ENCODE data around the gene TPCN2. TPM values are rescaled to one million over a fixed set of nuclear protein-coding genes. Genes with fewer than 3 reads are reported as not detected.

Gene TPCN2
- total RNA-seq, 2 experiments from 2014 or later: 18.0 to 22.1 TPM

GRCh38 chr11:69084371-69084770 is 35.6 kb downstream of the TPCN2 start:
- POLR2A ChIA-PET: no interaction called here
- Mint-ChIP-seq H3K27ac (peak overlapping the region; percentile 25), H3K36me3 (ENCODE audit: low read depth) (peaks cover 10% of the 10 kb centered on the region), H3K4me1 (peaks cover 19% of the 10 kb centered on the region), H3K27me3 (no peaks in the 10 kb centered on the region), H3K4me3 (no peak overlapping the region), H3K9me3 (no peaks in the 10 kb centered on the region)
- CTCF ChIA-PET: interaction anchor here (0.7 kb wide), 1 partner anchor 479 kb away, joined by 3 read pairs; no protein-coding TSS in a partner anchor
- DNase-seq: no peak

- Mint-ChIP-seq H3K27me3 (no peaks in the 10 kb centered on the region), H3K4me3 (no peak overlapping the region), H3K4me1 (peaks cover 10% of the 10 kb centered on the region), H3K27ac (no peak overlapping the region), H3K36me3 (ENCODE audit: low read depth) (peaks cover 7% of the 10 kb centered on the region), H3K9me3 (no peaks in the 10 kb centered on the region)
- POLR2A ChIA-PET: no interaction called here
- CTCF ChIA-PET: no interaction called here
- no peak for DNase-seq
Measured at GRCh38 chr11:69085490-69086095, 36.9 kb downstream of the TPCN2 start.

DNA sequence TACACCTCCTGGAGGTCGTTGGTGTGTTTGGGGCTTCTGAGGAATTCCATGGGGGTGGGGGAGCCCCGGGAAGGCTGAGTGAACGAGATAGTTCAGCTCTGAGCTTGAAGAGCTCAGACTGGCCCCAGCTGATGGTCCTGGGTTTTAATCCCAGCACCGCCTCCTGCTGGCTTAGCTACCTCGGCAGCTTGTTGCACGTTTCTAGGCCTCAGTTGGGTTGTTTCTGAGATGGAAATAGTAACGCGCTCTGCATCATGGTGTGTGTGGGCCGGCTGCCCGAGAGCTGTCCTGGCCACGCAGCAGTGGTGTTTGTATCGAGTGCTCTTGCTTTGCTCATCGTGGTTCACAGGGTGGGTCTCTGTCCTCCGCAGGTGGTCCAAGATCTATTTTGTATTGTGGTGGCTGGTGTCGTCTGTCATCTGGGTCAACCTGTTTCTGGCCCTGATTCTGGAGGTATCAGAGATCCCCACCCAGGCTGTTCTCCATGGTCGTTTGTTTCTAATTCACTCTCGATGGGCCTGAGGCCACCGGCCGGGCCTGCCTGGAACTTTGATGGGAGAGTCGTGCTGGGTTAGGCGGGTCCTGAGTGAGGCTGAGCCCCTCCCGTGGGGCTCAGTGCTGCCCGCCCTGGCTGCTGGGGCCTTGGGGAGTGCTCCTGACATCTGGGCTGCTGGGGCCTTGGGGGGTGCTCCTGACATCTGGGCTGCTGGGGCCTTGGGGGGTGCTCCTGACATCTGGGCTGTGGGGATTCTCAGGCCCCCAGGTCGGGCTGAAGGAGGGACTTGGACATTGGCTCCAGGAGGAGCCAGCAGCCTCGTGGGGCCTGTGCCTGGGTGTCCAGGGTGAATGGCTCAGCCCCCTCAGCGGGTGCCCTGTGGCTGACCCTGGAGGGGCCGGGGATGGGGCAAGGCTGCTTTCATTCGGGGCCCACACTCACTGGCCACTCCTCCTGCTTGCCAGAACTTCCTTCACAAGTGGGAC is 37.7 kb downstream of the TPCN2 start:
- ChIA-PET CTCF (no interaction called here), POLR2A (no interaction called here)
- H3K9me3 Mint-ChIP-seq: no peaks in the 10 kb centered on the region
- DNase-seq: no peak
- H3K4me1 Mint-ChIP-seq: peaks cover 7% of the 10 kb centered on the region
- H3K36me3 Mint-ChIP-seq (ENCODE audit: low read depth): peaks cover 5% of the 10 kb centered on the region
- H3K4me3 Mint-ChIP-seq: no peak overlapping the region
- H3K27ac Mint-ChIP-seq: peak overlapping the region; percentile 31
- no peaks in the 10 kb centered on the region for H3K27me3 Mint-ChIP-seq

- no peak for DNase-seq
- ChIA-PET CTCF (interaction anchor here (1.2 kb wide), 1 partner anchor 12 kb away, joined by 5 read pairs; no protein-coding TSS in a partner anchor), POLR2A (no interaction called here)
- peaks cover 5% of the 10 kb centered on the region for H3K4me1 Mint-ChIP-seq
- no peaks in the 10 kb centered on the region for H3K27me3 Mint-ChIP-seq
- no peak overlapping the region for H3K4me3 Mint-ChIP-seq
- H3K27ac Mint-ChIP-seq: no peak overlapping the region
- peaks cover 7% of the 10 kb centered on the region for H3K36me3 Mint-ChIP-seq (ENCODE audit: low read depth)
- H3K9me3 Mint-ChIP-seq: no peaks in the 10 kb centered on the region
Measured at GRCh38 chr11:69087133-69087524, 38.4 kb downstream of the TPCN2 start.

DNA sequence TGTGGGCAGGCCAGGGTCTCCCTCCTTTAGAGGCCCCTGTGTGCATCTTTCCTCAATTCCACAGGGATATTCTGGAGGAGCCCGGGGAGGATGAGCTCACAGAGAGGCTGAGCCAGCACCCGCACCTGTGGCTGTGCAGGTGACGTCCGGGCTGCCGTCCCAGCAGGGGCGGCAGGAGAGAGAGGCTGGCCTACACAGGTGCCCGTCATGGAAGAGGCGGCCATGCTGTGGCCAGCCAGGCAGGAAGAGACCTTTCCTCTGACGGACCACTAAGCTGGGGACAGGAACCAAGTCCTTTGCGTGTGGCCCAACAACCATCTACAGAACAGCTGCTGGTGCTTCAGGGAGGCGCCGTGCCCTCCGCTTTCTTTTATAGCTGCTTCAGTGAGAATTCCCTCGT is 39.1 kb downstream of the TPCN2 start:
- Mint-ChIP-seq H3K4me3 (no peak overlapping the region), H3K9me3 (no peaks in the 10 kb centered on the region), H3K27ac (no peak overlapping the region), H3K4me1 (peaks cover 5% of the 10 kb centered on the region), H3K36me3 (ENCODE audit: low read depth) (peaks cover 6% of the 10 kb centered on the region), H3K27me3 (no peaks in the 10 kb centered on the region)
- CTCF ChIA-PET: interaction anchor here (1.2 kb wide), 1 partner anchor 11 kb away, joined by 5 read pairs; no protein-coding TSS in a partner anchor
- POLR2A ChIA-PET: no interaction called here
- no peak for DNase-seq

DNA sequence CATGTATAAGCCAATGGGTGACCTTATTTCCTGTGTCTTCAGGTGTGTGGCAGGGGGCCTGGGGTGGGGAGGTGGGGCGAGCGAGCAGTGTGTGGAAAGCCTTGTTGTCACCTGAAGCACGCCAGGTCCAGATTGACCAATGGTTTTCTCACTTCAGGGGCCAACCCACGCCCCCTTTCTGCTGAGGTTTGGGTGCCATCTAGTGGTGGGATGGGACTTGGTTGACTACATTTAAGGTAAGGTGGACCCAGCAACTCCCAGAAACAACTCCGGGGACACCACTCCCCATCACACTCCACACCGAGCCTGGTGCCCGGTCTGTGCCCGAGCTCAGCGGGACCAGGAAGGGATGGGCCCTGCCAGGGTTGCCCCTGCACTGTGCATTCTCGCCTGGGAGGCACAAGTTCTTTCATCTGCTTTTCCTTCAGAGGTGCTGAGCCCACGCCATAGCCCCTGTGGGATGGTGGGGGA is 40.0 kb downstream of the TPCN2 start:
- Mint-ChIP-seq H3K4me3 (no peak overlapping the region), H3K4me1 (peaks cover 5% of the 10 kb centered on the region), H3K9me3 (no peaks in the 10 kb centered on the region), H3K36me3 (ENCODE audit: low read depth) (peaks cover 4% of the 10 kb centered on the region), H3K27ac (no peak overlapping the region), H3K27me3 (no peaks in the 10 kb centered on the region)
- DNase-seq: peak; percentile 76
- ChIA-PET CTCF (no interaction called here), POLR2A (no interaction called here)

DNA sequence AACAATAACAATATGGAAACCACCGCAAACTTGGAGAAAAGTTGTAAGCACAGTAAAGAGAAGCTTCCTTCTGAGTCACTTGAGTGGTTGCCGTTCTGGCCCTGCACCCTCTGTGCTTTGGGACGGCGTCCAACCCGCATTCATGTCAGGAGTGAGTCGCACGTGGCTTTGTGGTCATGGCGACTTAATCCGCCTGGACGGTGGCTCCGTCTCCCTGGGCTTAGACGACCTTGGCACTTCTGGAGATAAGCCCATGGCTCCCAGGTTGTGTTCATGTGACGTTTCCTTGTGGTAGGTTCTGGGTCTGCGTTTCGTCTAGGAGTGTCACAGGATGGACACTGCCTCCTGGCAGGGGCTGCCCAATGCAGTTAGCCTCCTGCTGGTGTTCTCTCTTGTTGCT is 40.5 kb downstream of the TPCN2 start:
- ChIA-PET CTCF (interaction anchor here (1.4 kb wide), 1 partner anchor 20 kb away, joined by 3 read pairs; no protein-coding TSS in a partner anchor), POLR2A (no interaction called here)
- Mint-ChIP-seq H3K36me3 (ENCODE audit: low read depth) (peaks cover 4% of the 10 kb centered on the region), H3K27me3 (no peaks in the 10 kb centered on the region), H3K27ac (no peak overlapping the region), H3K9me3 (no peaks in the 10 kb centered on the region), H3K4me1 (peaks cover 5% of the 10 kb centered on the region), H3K4me3 (no peak overlapping the region)
- no peak for DNase-seq

DNA sequence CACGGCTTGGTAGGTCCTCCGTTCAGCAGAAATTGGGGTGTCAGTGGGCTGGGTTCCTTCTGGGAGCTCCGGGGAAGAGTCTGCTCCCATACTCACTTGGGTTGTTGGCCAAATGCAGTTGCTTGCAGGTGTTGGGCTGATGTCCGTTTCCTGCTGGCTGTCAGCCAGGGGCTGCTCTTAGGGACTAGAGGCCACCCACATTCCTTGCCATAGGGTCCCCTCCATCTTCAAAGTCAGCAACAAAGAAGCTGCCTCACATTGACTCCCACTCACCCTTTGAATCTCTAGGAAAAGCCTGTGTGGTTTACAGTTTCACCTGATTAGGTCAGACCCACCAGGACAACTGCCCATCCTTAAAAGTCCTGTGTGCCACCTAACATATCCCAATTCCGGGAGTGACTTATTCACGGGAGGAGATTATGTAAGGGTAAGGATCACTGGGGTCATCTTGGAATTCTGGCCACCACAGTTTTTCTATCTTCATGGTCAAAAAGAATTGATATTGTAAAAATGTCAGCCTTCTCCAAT is 43.0 kb downstream of the TPCN2 start:
- POLR2A ChIA-PET: no interaction called here
- no peak for DNase-seq
- H3K27me3 Mint-ChIP-seq: no peaks in the 10 kb centered on the region
- H3K9me3 Mint-ChIP-seq: no peaks in the 10 kb centered on the region
- H3K4me3 Mint-ChIP-seq: no peak overlapping the region
- H3K36me3 Mint-ChIP-seq (ENCODE audit: low read depth): peaks cover 4% of the 10 kb centered on the region
- H3K27ac Mint-ChIP-seq: no peak overlapping the region
- CTCF ChIA-PET: no interaction called here
- peaks cover 5% of the 10 kb centered on the region for H3K4me1 Mint-ChIP-seq

DNA sequence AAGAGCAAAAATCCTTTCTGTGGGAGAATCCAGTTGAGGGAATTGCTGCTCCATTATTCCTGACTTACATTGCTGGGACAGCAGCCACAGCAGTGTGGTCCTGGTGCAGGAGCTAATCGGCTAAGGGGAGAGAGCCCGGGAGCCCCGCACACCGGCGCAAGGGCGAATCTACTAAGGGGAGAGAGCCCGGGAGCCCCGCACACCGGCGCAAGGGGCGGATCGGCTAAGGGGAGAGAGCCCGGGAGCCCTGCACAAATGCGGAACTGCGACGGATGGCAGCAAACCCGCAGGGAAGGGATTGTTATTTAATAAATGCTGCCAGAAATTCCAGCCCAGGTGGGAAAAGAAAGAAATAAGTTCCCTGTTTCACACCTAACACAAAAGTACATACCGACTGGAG is 43.5 kb downstream of the TPCN2 start:
- H3K27me3 Mint-ChIP-seq: no peaks in the 10 kb centered on the region
- H3K9me3 Mint-ChIP-seq: no peaks in the 10 kb centered on the region
- POLR2A ChIA-PET: no interaction called here
- H3K27ac Mint-ChIP-seq: no peak overlapping the region
- H3K36me3 Mint-ChIP-seq (ENCODE audit: low read depth): peaks cover 4% of the 10 kb centered on the region
- H3K4me1 Mint-ChIP-seq: peaks cover 5% of the 10 kb centered on the region
- DNase-seq: no peak
- CTCF ChIA-PET: no interaction called here
- H3K4me3 Mint-ChIP-seq: no peak overlapping the region

GRCh38 chr11:69093106-69093505 is 44.4 kb downstream of the TPCN2 start:
- Mint-ChIP-seq H3K4me1 (peaks cover 5% of the 10 kb centered on the region), H3K9me3 (no peaks in the 10 kb centered on the region), H3K4me3 (no peak overlapping the region), H3K27ac (no peak overlapping the region), H3K36me3 (ENCODE audit: low read depth) (peaks cover 4% of the 10 kb centered on the region), H3K27me3 (no peaks in the 10 kb centered on the region)
- DNase-seq: no peak
- CTCF ChIA-PET: interaction anchor here (0.9 kb wide), 1 partner anchor 13 kb away, joined by 3 read pairs; no protein-coding TSS in a partner anchor
- POLR2A ChIA-PET: no interaction called here

- ChIA-PET POLR2A (no interaction called here), CTCF (no interaction called here)
- Mint-ChIP-seq H3K4me3 (no peak overlapping the region), H3K27ac (no peak overlapping the region), H3K27me3 (no peaks in the 10 kb centered on the region), H3K9me3 (no peaks in the 10 kb centered on the region), H3K4me1 (peaks cover 4% of the 10 kb centered on the region), H3K36me3 (ENCODE audit: low read depth) (peaks cover 4% of the 10 kb centered on the region)
- DNase-seq: no peak
Measured at GRCh38 chr11:69094111-69094914, 45.6 kb downstream of the TPCN2 start.

GRCh38 chr11:69094915-69095290 is 46.2 kb downstream of the TPCN2 start:
- Mint-ChIP-seq H3K4me3 (no peak overlapping the region), H3K9me3 (no peaks in the 10 kb centered on the region), H3K36me3 (ENCODE audit: low read depth) (peaks cover 4% of the 10 kb centered on the region), H3K27ac (no peak overlapping the region), H3K4me1 (peaks cover 7% of the 10 kb centered on the region), H3K27me3 (no peaks in the 10 kb centered on the region)
- ChIA-PET POLR2A (no interaction called here), CTCF (no interaction called here)
- DNase-seq: no peak

Data from activated CD4-positive, alpha-beta T cell treated with anti-CD3 and anti-CD28 coated beads, Interleukin-2, amount 10 ng/mL, durations not matched to agents 7 days and 5 days (primary cell).